ENCODE measurements around the gene GPBAR1. TPM values are rescaled to one million over a fixed set of nuclear protein-coding genes. Genes with fewer than 3 reads are reported as not detected.

Gene GPBAR1
- total and polyA plus RNA-seq, 7 experiments from 2014 or later = 0.15 to 12.9 (median 1.8) TPM

DNA sequence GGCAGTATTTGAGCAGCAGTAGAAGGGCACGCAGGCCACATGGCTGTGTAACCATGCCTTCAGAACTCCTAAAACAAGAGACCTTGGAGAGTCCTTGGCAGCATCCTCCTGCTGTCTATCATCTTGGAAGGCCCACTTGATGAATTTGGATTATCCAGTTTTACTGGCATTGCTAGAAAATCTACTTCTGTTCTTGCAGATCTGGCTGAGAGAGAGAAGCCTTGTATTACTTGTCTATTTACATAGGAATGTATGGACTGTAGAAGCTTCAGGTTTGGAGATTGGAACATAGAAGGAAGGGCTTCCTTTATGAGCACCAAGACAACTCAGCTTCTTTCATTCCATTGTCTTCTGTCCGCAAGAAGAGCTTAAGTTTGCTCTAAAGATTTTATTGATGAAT, 16.1 kb upstream of the GPBAR1 start:
- DNase-seq = no peak
- Histone ChIP-seq H3K27me3 (ENCODE audit: control insufficient read depth in 2 of 2, insufficient read depth in 2 of 2, low read length in 2 of 2) (no peaks in the 10 kb centered on the region), H3K4me1 (ENCODE audit: control insufficient read depth in 2 of 2, insufficient read depth in 2 of 2, low read length in 2 of 2) (peaks cover 4 to 6% of the 10 kb centered on the region in 2 donors), H3K27ac (ENCODE audit: low read depth, low read length) (peak overlapping the region; percentile 16), H3K9me3 (ENCODE audit: control insufficient read depth in 2 of 3, low read length in 3 of 3) (no peaks in the 10 kb centered on the region), H3K36me3 (ENCODE audit: control insufficient read depth in 2 of 3, insufficient read depth in 3 of 3, low read length in 3 of 3) (peaks cover 49 to 97% (median 66%) of the 10 kb centered on the region in 3 experiments), H3K4me3 (ENCODE audit: low read length) (no peak overlapping the region)
- Mint-ChIP-seq H3K4me3 (no peak overlapping the region), H3K9me3 (no peaks in the 10 kb centered on the region), H3K36me3 (peaks cover 4 to 50% (median 24%) of the 10 kb centered on the region in 5 donors), H3K27ac (peak overlapping the region; percentile 0 to 85 (median 39)), H3K27me3 (no peaks in the 10 kb centered on the region), H3K4me1 (peaks cover 0 to 28% (median 24%) of the 10 kb centered on the region in 7 donors)
- ATAC-seq = no peak
- intact Hi-C loops (cut with micrococcal nuclease) = no loop called here
- ChIA-PET CTCF (interaction anchor here (0.6 to 1.3 kb wide), 2 partner anchors 25 to 59 kb away, joined by 3 read pairs; partner anchors contain the start of genes AAMP and PNKD), POLR2A (interaction anchor here (0.7 to 1.7 kb wide), 5 partner anchors 18 to 229 kb away, joined by 3 to 5 read pairs (median 3); no protein-coding TSS in a partner anchor)

DNA sequence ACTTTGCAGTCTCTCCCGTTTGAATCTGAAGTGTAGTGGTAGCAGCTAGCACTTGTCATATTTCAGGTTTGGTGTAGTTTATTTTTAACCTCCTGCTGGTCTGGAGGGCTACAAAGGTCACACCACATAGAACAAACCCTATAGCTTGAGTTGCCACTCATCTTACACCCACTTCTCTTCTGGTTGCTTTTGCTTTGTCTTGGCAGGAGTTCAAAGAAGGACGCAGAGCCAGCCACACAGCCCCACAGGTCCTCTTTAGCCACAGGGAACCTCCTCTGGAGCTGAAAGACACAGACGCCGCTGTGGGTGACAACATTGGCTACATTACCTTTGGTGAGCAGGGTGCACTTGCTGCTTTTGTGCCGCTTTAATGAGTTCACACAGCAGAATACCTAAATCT, 15.6 kb upstream of the GPBAR1 start:
- POLR2A ChIA-PET = interaction anchor here (0.7 to 1.7 kb wide), 5 partner anchors 18 to 229 kb away, joined by 3 to 5 read pairs (median 3); no protein-coding TSS in a partner anchor
- Mint-ChIP-seq H3K4me1 (peaks cover 0 to 28% (median 22%) of the 10 kb centered on the region in 7 donors), H3K27me3 (no peaks in the 10 kb centered on the region), H3K27ac (peak overlapping the region in 8 of 9 donors; percentile 0 to 85 (median 53)), H3K9me3 (no peaks in the 10 kb centered on the region), H3K36me3 (peaks cover 8 to 54% (median 27%) of the 10 kb centered on the region in 5 donors), H3K4me3 (no peak overlapping the region)
- Histone ChIP-seq H3K4me1 (ENCODE audit: control insufficient read depth in 2 of 2, insufficient read depth in 2 of 2, low read length in 2 of 2) (peaks cover 4 to 6% of the 10 kb centered on the region in 2 donors), H3K9me3 (ENCODE audit: control insufficient read depth in 2 of 3, low read length in 3 of 3) (no peaks in the 10 kb centered on the region), H3K4me3 (ENCODE audit: low read length) (no peak overlapping the region), H3K36me3 (ENCODE audit: control insufficient read depth in 2 of 3, insufficient read depth in 3 of 3, low read length in 3 of 3) (peaks cover 55 to 97% (median 72%) of the 10 kb centered on the region in 3 experiments), H3K27ac (ENCODE audit: low read depth, low read length) (peak overlapping the region; percentile 18), H3K27me3 (ENCODE audit: control insufficient read depth in 2 of 2, insufficient read depth in 2 of 2, low read length in 2 of 2) (no peaks in the 10 kb centered on the region)
- ATAC-seq (no peak), DNase-seq (no peak)
- CTCF ChIA-PET = interaction anchor here (1.3 kb wide), 1 partner anchor 60 kb away, joined by 3 read pairs; no protein-coding TSS in a partner anchor
- intact Hi-C loops (cut with micrococcal nuclease) = no loop called here

GRCh38 chr2:218249691-218250090, 11.1 kb upstream of the GPBAR1 start:
- Mint-ChIP-seq H3K27ac (peak overlapping the region in 6 of 9 donors; percentile 14 to 81 (median 55)), H3K4me3 (no peak overlapping the region), H3K4me1 (peaks cover 0 to 16% (median 1%) of the 10 kb centered on the region in 7 donors), H3K36me3 (peaks cover 12 to 61% (median 33%) of the 10 kb centered on the region in 5 donors), H3K27me3 (no peaks in the 10 kb centered on the region), H3K9me3 (no peaks in the 10 kb centered on the region)
- H3K9me3 ChIP-seq (ENCODE audit: control insufficient read depth in 2 of 3, low read length in 3 of 3) = no peaks in the 10 kb centered on the region
- POLR2A ChIA-PET = interaction anchor here (0.6 kb wide), 1 partner anchor 626 kb away, joined by 6 read pairs; no protein-coding TSS in a partner anchor
- no peak for ATAC-seq
- no peak for DNase-seq
- peak overlapping the region; percentile 16 for H3K27ac ChIP-seq (ENCODE audit: low read depth, low read length)
- H3K27me3 ChIP-seq (ENCODE audit: control insufficient read depth in 2 of 2, insufficient read depth in 2 of 2, low read length in 2 of 2) = no peaks in the 10 kb centered on the region
- intact Hi-C loops (cut with micrococcal nuclease) = no loop called here
- CTCF ChIA-PET = no interaction called here
- peaks cover 69 to 100% (median 71%) of the 10 kb centered on the region in 3 experiments for H3K36me3 ChIP-seq (ENCODE audit: control insufficient read depth in 2 of 3, insufficient read depth in 3 of 3, low read length in 3 of 3)
- no peaks in the 10 kb centered on the region for H3K4me1 ChIP-seq (ENCODE audit: control insufficient read depth in 2 of 2, insufficient read depth in 2 of 2, low read length in 2 of 2)
- H3K4me3 ChIP-seq (ENCODE audit: low read length) = no peak overlapping the region

DNA sequence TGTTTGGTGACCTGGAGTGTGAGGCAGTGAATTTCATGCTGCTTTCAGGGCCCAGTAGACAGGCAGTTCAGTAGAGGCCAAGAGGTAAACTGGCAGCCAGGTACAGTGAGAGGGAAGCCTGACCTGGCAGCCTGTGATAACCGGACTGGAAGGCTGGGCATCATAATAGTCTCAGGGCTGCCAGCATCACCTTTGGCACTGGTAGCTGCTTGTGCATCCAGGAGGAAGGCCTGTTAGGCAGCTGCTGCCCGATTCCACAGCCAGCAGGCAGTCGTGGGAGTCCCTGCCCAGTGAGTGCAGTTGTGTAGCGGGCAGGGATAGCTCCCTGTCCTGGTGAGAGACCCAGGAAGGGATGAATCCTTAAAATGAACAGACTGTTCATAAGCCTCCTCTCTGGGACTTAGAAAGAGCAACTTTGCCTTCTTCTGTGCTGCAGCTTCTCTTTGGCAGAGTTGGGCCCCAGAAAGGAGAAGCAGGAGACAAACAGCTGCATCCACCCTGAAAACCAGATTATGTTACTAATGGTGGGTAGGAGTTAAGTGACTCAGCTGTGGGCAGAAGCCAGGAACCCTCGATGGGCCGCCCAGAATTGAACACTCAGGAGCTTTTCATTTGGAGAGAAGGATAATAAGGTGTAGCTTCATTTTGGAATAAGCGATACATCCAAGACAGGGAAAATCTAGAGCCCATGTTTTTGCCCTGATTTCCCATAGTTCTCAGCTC, 8.1 kb upstream of the GPBAR1 start:
- no peak overlapping the region for H3K4me3 Mint-ChIP-seq

DNA sequence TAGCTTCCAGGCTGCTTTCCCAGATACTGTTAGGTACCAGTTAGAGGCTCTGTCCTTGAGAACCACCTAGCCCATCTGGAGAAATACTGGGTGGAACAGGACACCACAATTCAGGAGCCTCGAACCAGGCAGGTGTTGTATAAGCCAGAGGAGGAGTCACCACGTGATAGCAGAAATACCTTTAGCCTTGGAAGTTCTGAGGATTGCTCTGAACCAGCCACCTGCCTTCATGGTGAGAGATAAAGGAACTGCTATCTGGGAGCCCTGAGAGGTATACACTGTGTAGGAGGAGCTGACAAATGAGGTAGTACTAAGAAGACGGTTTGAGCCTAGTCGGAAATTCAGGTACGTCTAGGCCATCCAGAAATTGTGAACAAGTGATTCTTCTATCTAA, 7.6 kb upstream of the GPBAR1 start:
- Mint-ChIP-seq H3K27ac (peak overlapping the region in 7 of 9 donors; percentile 21 to 76 (median 43)), H3K4me3 (no peak overlapping the region), H3K4me1 (peaks cover 7 to 29% (median 11%) of the 10 kb centered on the region in 7 donors), H3K27me3 (no peaks in the 10 kb centered on the region), H3K9me3 (no peaks in the 10 kb centered on the region), H3K36me3 (peaks cover 9 to 53% (median 28%) of the 10 kb centered on the region in 5 donors)
- intact Hi-C loops (cut with micrococcal nuclease) = no loop called here
- Histone ChIP-seq H3K27ac (ENCODE audit: low read depth, low read length) (peak overlapping the region; percentile 15), H3K27me3 (ENCODE audit: control insufficient read depth in 2 of 2, insufficient read depth in 2 of 2, low read length in 2 of 2) (no peaks in the 10 kb centered on the region), H3K9me3 (ENCODE audit: control insufficient read depth in 2 of 3, low read length in 3 of 3) (no peaks in the 10 kb centered on the region), H3K4me3 (ENCODE audit: low read length) (no peak overlapping the region), H3K36me3 (ENCODE audit: control insufficient read depth in 2 of 3, insufficient read depth in 3 of 3, low read length in 3 of 3) (peaks cover 43 to 81% (median 54%) of the 10 kb centered on the region in 3 experiments), H3K4me1 (ENCODE audit: control insufficient read depth in 2 of 2, insufficient read depth in 2 of 2, low read length in 2 of 2) (peaks cover 0 to 7% of the 10 kb centered on the region in 2 donors)
- ATAC-seq (no peak), DNase-seq (no peak)
- ChIA-PET CTCF (interaction anchor here (1.1 to 1.9 kb wide), 2 partner anchors 22 to 68 kb away, joined by 3 to 5 read pairs; no protein-coding TSS in a partner anchor), POLR2A (interaction anchor here (0.7 kb wide), 1 partner anchor 624 kb away, joined by 3 read pairs; no protein-coding TSS in a partner anchor)

More for the DNA sequence above, 8.1 kb upstream of the GPBAR1 start:
- Mint-ChIP-seq H3K27me3 (no peaks in the 10 kb centered on the region), H3K27ac (peak overlapping the region in 7 of 9 donors; percentile 5 to 76 (median 43)), H3K9me3 (no peaks in the 10 kb centered on the region), H3K36me3 (peaks cover 12 to 56% (median 31%) of the 10 kb centered on the region in 5 donors), H3K4me1 (peaks cover 5 to 28% (median 8%) of the 10 kb centered on the region in 7 donors)
- peak overlapping the region; percentile 15 for H3K27ac ChIP-seq (ENCODE audit: low read depth, low read length)
- ChIA-PET CTCF (interaction anchor here (1.1 to 1.9 kb wide), 2 partner anchors 22 to 67 kb away, joined by 3 to 5 read pairs; no protein-coding TSS in a partner anchor), POLR2A (interaction anchor here (1.3 kb wide), 1 partner anchor 144 kb away, joined by 3 read pairs; no protein-coding TSS in a partner anchor)
- H3K4me3 ChIP-seq (ENCODE audit: low read length) = no peak overlapping the region
- intact Hi-C loops (cut with micrococcal nuclease) = no loop called here
- ATAC-seq = no peak
- no peaks in the 10 kb centered on the region for H3K27me3 ChIP-seq (ENCODE audit: control insufficient read depth in 2 of 2, insufficient read depth in 2 of 2, low read length in 2 of 2)
- peaks cover 46 to 86% (median 58%) of the 10 kb centered on the region in 3 experiments for H3K36me3 ChIP-seq (ENCODE audit: control insufficient read depth in 2 of 3, insufficient read depth in 3 of 3, low read length in 3 of 3)
- H3K9me3 ChIP-seq (ENCODE audit: control insufficient read depth in 2 of 3, low read length in 3 of 3) = no peaks in the 10 kb centered on the region
- DNase-seq = no peak
- peaks cover 0 to 4% of the 10 kb centered on the region in 2 donors for H3K4me1 ChIP-seq (ENCODE audit: control insufficient read depth in 2 of 2, insufficient read depth in 2 of 2, low read length in 2 of 2)

DNA sequence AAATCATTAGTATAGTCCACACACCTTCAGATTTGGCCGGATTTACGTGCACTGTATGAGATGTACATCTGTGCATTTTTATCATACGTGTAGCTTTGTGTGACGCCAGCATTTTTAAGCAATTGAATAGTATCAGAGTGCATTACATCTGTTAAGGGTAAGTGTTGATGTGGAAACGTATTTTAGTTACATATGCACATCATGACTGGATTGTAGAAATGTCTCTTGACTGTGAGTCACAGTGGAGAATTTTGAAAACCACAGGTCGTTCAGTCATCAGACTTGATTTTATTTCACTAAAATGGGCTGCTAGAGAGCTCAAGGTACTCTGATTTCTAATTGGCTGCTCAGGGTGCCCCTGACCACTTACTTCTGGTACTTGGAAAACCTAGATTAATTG, 5.4 kb upstream of the GPBAR1 start:
- Mint-ChIP-seq H3K4me3 (no peak overlapping the region), H3K27me3 (no peaks in the 10 kb centered on the region), H3K36me3 (peaks cover 4 to 36% (median 13%) of the 10 kb centered on the region in 5 donors), H3K27ac (peak overlapping the region in 2 of 9 donors; percentile 32), H3K4me1 (peaks cover 7 to 25% (median 17%) of the 10 kb centered on the region in 7 donors), H3K9me3 (no peaks in the 10 kb centered on the region)
- ChIA-PET POLR2A (interaction anchor here (1.0 kb wide), 1 partner anchor 12 kb away, joined by 3 read pairs; no protein-coding TSS in a partner anchor), CTCF (interaction anchor here (1.4 kb wide), 1 partner anchor 15 kb away, joined by 5 read pairs; the partner anchor contains the start of genes AAMP and PNKD)
- Histone ChIP-seq H3K4me1 (ENCODE audit: control insufficient read depth in 2 of 2, insufficient read depth in 2 of 2, low read length in 2 of 2) (peaks cover 0 to 7% of the 10 kb centered on the region in 2 donors), H3K9me3 (ENCODE audit: control insufficient read depth in 2 of 3, low read length in 3 of 3) (no peaks in the 10 kb centered on the region), H3K27ac (ENCODE audit: low read depth, low read length) (no peak overlapping the region), H3K36me3 (ENCODE audit: control insufficient read depth in 2 of 3, insufficient read depth in 3 of 3, low read length in 3 of 3) (peaks cover 24 to 58% (median 33%) of the 10 kb centered on the region in 3 experiments), H3K27me3 (ENCODE audit: control insufficient read depth in 2 of 2, insufficient read depth in 2 of 2, low read length in 2 of 2) (no peaks in the 10 kb centered on the region), H3K4me3 (ENCODE audit: low read length) (no peak overlapping the region)
- intact Hi-C loops (cut with micrococcal nuclease) = loop anchor here in 1 of 2 donors (5.0 kb wide), 1 partner anchor 88 kb away; the partner anchor contains the start of gene CXCR1
- DNase-seq (no peak), ATAC-seq (no peak)
